SK-N-SH (cell line): ENCODE measurements around the gene MANSC4. TPM values are rescaled to one million over a fixed set of nuclear protein-coding genes. Genes with fewer than 3 reads are reported as not detected.

Experiments used
- CTCF ChIA-PET: fragments of 300-600, 350-600 bp; formaldehyde crosslinking; extraction: SDS; loops from one replicate; lab custom pipeline; 2021; lab: Yijun Ruan, JAX
- POLR2A ChIA-PET: fragments of 350-600 bp; sonication (Branson Sonifier 250); formaldehyde crosslinking; extraction: SDS; loops from one replicate; lab custom pipeline; 2020; ENCODE audit warnings: antibody characterized with exemption, inconsistent platforms; lab: Yijun Ruan, JAX
- DNase-seq: peaks from one replicate; pipeline ENCODE4 v3.0.0; 2012
- H2AFZ ChIP-seq: fragments of 200-600 bp; sonication (generic); 2 replicates; pipeline ENCODE4 v1.8.1; 2016; ENCODE audit warnings: antibody characterized with exemption, mild to moderate bottlenecking, low read depth
- H3F3A ChIP-seq: fragments of 200-600 bp; sonication (generic); replicated peaks from 2 replicates; pipeline ENCODE3; 2016; ENCODE audit warnings: antibody characterized with exemption, mild to moderate bottlenecking; ENCODE audit not compliant: insufficient read depth
- H3K27ac ChIP-seq, 2 experiments: fragments of 200-500 bp in 1 of 2; fragments of 200-600 bp in 1 of 2; sonication (Bioruptor generic) in 1 of 2; sonication (generic), shearing (Covaris generic) in 1 of 2; 2 replicates each; pipeline versions ENCODE4 v1.5.1 to v1.6.1; 2014 to 2016; ENCODE audit warnings: low read depth in 2 of 2, inconsistent platforms in 1 of 2, low read length in 1 of 2, mild to moderate bottlenecking in 1 of 2, mixed read lengths in 1 of 2
- H3K27me3 ChIP-seq: fragments of 200-600 bp; sonication (generic), shearing (Covaris generic); 2 replicates; pipeline ENCODE4 v1.6.1; 2016; ENCODE audit warnings: mixed run types; ENCODE audit not compliant: insufficient read depth
- H3K36me3 ChIP-seq, 2 experiments: fragments of 200-500 bp in 1 of 2; fragments of 200-600 bp in 1 of 2; sonication (Bioruptor generic) in 1 of 2; sonication (generic) in 1 of 2; replicated peaks in 1 of 2; 2 replicates each; pipeline versions ENCODE3 to v1.5.1; 2014 to 2016; ENCODE audit warnings: low read length in 1 of 2, mild to moderate bottlenecking in 1 of 2; ENCODE audit not compliant: insufficient read depth in 2 of 2, control insufficient read depth in 1 of 2
- H3K4me1 ChIP-seq, 2 experiments: fragments of 200-500 bp in 1 of 2; fragments of 200-600 bp in 1 of 2; sonication (Bioruptor generic) in 1 of 2; sonication (generic), shearing (Covaris generic) in 1 of 2; 2 replicates each; pipeline versions ENCODE4 v1.5.1 to v1.6.1; 2014 to 2016; ENCODE audit warnings: low read depth in 1 of 2, low read length in 1 of 2, mixed run types in 1 of 2; ENCODE audit not compliant: insufficient read depth in 2 of 2, control insufficient read depth in 1 of 2
- H3K4me2 ChIP-seq: fragments of 200-600 bp; sonication (generic), shearing (Covaris generic); 2 replicates; pipeline ENCODE4 v1.6.1; 2017; ENCODE audit warnings: mixed run types
- H3K4me3 ChIP-seq, 2 experiments: fragments of 200-500 bp in 1 of 2; fragments of 200-600 bp in 1 of 2; sonication (Bioruptor generic) in 1 of 2; sonication (generic), shearing (Covaris generic) in 1 of 2; 2 replicates each; pipeline versions ENCODE4 v1.5.1 to v1.8.1; 2014 to 2016; ENCODE audit warnings: low read depth in 2 of 2, inconsistent platforms in 1 of 2, low read length in 1 of 2, mild to moderate bottlenecking in 1 of 2, mixed read lengths in 1 of 2, moderate library complexity in 1 of 2
- H3K79me2 ChIP-seq: fragments of 200-600 bp; sonication (generic); 2 replicates; pipeline ENCODE4 v1.8.1; 2017; ENCODE audit warnings: mild to moderate bottlenecking; ENCODE audit not compliant: insufficient read depth
- H3K9ac ChIP-seq: fragments of 200-600 bp; sonication (generic); 2 replicates; pipeline ENCODE4 v1.6.1; 2017; ENCODE audit warnings: mixed run types
- H3K9me2 ChIP-seq: fragments of 200-600 bp; sonication (generic); 2 replicates; pipeline ENCODE4 v1.6.1; 2017; ENCODE audit warnings: mixed run types
- H3K9me3 ChIP-seq: fragments of 200-600 bp; sonication (generic); 2 replicates; pipeline ENCODE4 v1.6.1; 2017; ENCODE audit warnings: mixed run types, mild to moderate bottlenecking, moderate library complexity
- H4K20me1 ChIP-seq: fragments of 200-600 bp; sonication (generic); 2 replicates; pipeline ENCODE4 v1.6.1; 2017; ENCODE audit warnings: mild to moderate bottlenecking, mixed run types; ENCODE audit not compliant: insufficient read depth
- CTCF ChIP-seq: fragments of 200-600 bp; sonication (generic); IDR thresholded peaks from 2 replicates; pipeline ENCODE4 v1.6.1; 2017; ENCODE audit warnings: antibody characterized with exemption, mild to moderate bottlenecking, moderate library complexity
- EP300 ChIP-seq, 2 experiments: IDR thresholded peaks; 2 replicates each; pipeline versions ENCODE4 v1.4.0 to v1.6.1; 2012; ENCODE audit warnings: borderline replicate concordance in 1 of 2, low read depth in 1 of 2, low read length in 1 of 2
- EZH2phosphoT487 ChIP-seq: fragments of 200-600 bp; sonication (generic); IDR thresholded peaks from 2 replicates; pipeline ENCODE4 v1.6.1; 2017; ENCODE audit warnings: low read depth, mixed run types, mild to moderate bottlenecking, antibody characterized with exemption, moderate library complexity, borderline replicate concordance
- FOXJ3 ChIP-seq: sonication (generic); formaldehyde crosslinking; IDR thresholded peaks from 2 replicates; pipeline ENCODE4 v1.5.1; 2020; ENCODE audit warnings: mild to moderate bottlenecking, missing genetic modification reagents
- JUND ChIP-seq: IDR thresholded peaks from 2 replicates; pipeline ENCODE4 v1.4.0; 2012
- MXI1 ChIP-seq: IDR thresholded peaks from 2 replicates; pipeline ENCODE4 v1.6.1; 2012; ENCODE audit warnings: mild to moderate bottlenecking, low read depth, low read length, improper control_type of control experiment
- NRF1 ChIP-seq: IDR thresholded peaks from 2 replicates; pipeline ENCODE4 v1.6.1; 2012; ENCODE audit warnings: low read depth, mild to moderate bottlenecking, low read length
- PBX3 ChIP-seq: IDR thresholded peaks from 2 replicates; pipeline ENCODE4; 2012
- RAD21 ChIP-seq: IDR thresholded peaks from 2 replicates; pipeline ENCODE4 v1.6.1; 2012; ENCODE audit warnings: mild to moderate bottlenecking, low read length
- RCOR1 ChIP-seq: fragments of 150-350 bp; IDR thresholded peaks from 2 replicates; pipeline ENCODE4 v1.6.1; 2017; ENCODE audit warnings: antibody characterized with exemption, low read length
- SIN3A ChIP-seq: IDR thresholded peaks from 2 replicates; pipeline ENCODE4 v1.6.1; 2012; ENCODE audit warnings: low read depth, mild to moderate bottlenecking, low read length, moderate library complexity, borderline replicate concordance
- TAF1 ChIP-seq: IDR thresholded peaks from 2 replicates; pipeline ENCODE4 v1.6.1; 2012; ENCODE audit warnings: low read depth, mild to moderate bottlenecking, low read length, moderate library complexity, borderline replicate concordance
- TEAD4 ChIP-seq: IDR thresholded peaks from 2 replicates; pipeline ENCODE4 v1.4.0; 2012; ENCODE audit warnings: mild to moderate bottlenecking, borderline replicate concordance; ENCODE audit not compliant: insufficient read depth
- USF1 ChIP-seq: IDR thresholded peaks from 2 replicates; pipeline ENCODE4 v1.4.0; 2012; ENCODE audit warnings: low read depth, borderline replicate concordance
- YY1 ChIP-seq: IDR thresholded peaks from 2 replicates; pipeline ENCODE4 v1.4.0; 2012; ENCODE audit warnings: low read depth, mild to moderate bottlenecking
- WGBS: methylation state at CpG from one replicate; pipeline ENCODE4 v1.1.6; 2017; ENCODE audit warnings: low lambda C conversion rate; 5-methylcytosine and 5-hydroxymethylcytosine counted together
- polyA plus RNA-seq, 3 experiments: library from polyadenylated mRNA; depleted of rRNA; stranded (reverse); fragments of >200 nt; gene quantifications; 2 replicates each; pipeline ENCODE4 v1.2.3, GENCODE V29; 2012

The MANSC4 gene
- polyA plus RNA-seq, 1 of the 3 experiments (the other 2 are of a cell fraction): not detected

GRCh38 chr12:27828196-27828595, 48.2 kb upstream of the MANSC4 start:
- no peaks in the 10 kb centered on the region for H3K4me1 ChIP-seq

More at GRCh38 chr12:27828196-27828595, 48.2 kb upstream of the MANSC4 start:
- no peak overlapping the region for H3K4me3 ChIP-seq
- TF ChIP-seq TEAD4: no peak
- TF ChIP-seq RAD21: no peak
- no peak for TF ChIP-seq TAF1
- no peak for TF ChIP-seq FOXJ3
- no peak for TF ChIP-seq MXI1
- no peak for TF ChIP-seq RCOR1
- TF ChIP-seq NRF1: no peak
- no peak for TF ChIP-seq EZH2phosphoT487
- TF ChIP-seq YY1: no peak
- no peak for TF ChIP-seq PBX3
- TF ChIP-seq SIN3A: no peak
- no peak for TF ChIP-seq JUND
- no peak for TF ChIP-seq EP300 (IDR thresholded peaks at IDR 0.05; ENCODE audit: borderline replicate concordance in 1 of 2, low read depth in 1 of 2, low read length in 1 of 2)
- TF ChIP-seq USF1: no peak
- TF ChIP-seq CTCF: no peak
- no peaks in the 10 kb centered on the region for H3K9me3 ChIP-seq
- H3K9ac ChIP-seq: no peak overlapping the region
- no peaks in the 10 kb centered on the region for H3K36me3 ChIP-seq
- H3F3A ChIP-seq: no peaks in the 10 kb centered on the region
- H3K9me2 ChIP-seq: no peaks in the 10 kb centered on the region
- ChIA-PET POLR2A (interaction anchor here (0.7 kb wide), 1 partner anchor 1325 kb away, joined by 5 read pairs; no protein-coding TSS in a partner anchor), CTCF (interaction anchor here (0.6 to 2.5 kb wide), 3 partner anchors 14 to 172 kb away, joined by 3 to 5 read pairs (median 3); no protein-coding TSS in a partner anchor)
- no peak overlapping the region for H3K27ac ChIP-seq
- H3K79me2 ChIP-seq: no peaks in the 10 kb centered on the region
- DNase-seq: no peak
- H2AFZ ChIP-seq: no peak overlapping the region
- 82% methylated on average over 3 of the region's 3 CpGs for WGBS
- H3K4me2 ChIP-seq: no peak overlapping the region
- H3K27me3 ChIP-seq: no peaks in the 10 kb centered on the region
- no peaks in the 10 kb centered on the region for H4K20me1 ChIP-seq
